GM21447 (cell line): Measurements from ENCODE around the gene ETNK2.

Source experiments
- ATAC-seq: cut with Tn5 transposase; IDR thresholded peaks from one replicate; pipeline ENCODE4 v1.9.1; 2021; ENCODE audit not compliant: unreplicated experiment

Gene ETNK2

DNA sequence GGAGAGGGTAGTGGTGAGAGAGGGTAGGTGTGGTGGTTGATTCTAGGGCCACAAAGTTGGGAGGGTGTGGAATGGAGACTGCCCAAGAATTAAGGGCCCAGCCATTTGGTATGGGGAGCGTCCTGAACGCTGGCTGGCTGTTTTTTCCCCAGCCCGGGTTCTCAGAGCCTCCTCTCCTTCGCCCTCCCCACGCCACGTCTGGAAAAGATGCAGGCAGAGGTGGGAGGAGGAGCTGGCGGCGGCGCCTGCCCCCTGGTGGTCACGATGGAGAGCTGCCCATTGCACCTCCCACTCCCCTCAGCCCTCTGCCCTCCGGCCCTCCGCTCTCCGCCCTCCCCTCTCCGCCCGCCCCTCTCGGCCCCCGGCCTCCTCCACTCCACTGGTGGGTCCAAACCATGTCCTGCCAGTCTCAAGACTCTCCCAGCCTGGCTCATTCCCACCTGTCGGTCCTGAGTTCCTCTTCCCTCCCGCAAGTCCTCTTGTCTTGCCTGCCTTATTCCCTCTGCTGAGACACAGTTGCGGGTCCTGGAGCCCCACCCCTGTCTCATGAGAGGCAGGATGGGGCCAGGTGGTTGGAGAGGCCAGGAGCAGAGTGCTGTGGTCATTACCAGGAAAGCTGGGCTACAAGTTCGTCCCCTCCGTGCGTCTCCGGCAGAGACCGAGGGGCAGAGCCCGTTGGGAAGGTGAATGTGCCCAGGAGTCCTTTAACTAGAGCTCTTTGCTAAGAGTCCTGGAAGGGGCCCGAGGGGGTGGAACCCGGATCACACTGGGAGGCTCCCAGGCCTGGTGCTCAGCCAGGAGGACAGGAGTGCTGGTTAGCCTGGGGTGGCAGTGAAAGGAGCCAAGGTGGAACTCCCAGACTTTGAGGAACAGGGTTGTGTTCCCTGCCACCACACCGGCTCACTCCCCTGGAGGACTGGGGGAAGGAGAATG is 22.6 kb downstream of the ETNK2 start:
- no peak for ATAC-seq

DNA sequence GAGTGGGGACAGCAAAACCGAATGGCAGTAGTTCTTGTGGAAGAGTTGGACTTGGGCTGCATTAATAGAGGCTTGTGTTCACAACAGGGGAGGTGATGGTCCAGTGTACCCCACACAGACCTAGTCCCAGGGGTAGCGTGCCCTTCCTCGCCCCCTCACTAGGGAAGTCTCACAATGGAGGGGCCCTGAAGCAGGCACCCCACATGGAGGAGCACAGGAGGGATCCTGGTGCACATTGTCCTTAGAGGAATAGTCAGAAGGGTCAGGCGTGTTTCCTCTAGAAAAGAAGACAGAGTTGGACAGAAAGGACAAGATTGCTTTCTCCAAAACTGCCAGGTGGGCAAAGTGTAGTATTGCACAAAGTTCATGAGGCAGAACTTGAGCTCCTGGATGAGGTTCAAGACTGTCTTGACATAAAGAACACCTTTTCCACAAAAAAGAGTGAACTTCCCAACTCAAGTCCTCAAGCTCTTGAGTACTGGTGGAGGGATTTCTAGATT is 23.3 kb downstream of the ETNK2 start:
- ATAC-seq, result no peak

DNA sequence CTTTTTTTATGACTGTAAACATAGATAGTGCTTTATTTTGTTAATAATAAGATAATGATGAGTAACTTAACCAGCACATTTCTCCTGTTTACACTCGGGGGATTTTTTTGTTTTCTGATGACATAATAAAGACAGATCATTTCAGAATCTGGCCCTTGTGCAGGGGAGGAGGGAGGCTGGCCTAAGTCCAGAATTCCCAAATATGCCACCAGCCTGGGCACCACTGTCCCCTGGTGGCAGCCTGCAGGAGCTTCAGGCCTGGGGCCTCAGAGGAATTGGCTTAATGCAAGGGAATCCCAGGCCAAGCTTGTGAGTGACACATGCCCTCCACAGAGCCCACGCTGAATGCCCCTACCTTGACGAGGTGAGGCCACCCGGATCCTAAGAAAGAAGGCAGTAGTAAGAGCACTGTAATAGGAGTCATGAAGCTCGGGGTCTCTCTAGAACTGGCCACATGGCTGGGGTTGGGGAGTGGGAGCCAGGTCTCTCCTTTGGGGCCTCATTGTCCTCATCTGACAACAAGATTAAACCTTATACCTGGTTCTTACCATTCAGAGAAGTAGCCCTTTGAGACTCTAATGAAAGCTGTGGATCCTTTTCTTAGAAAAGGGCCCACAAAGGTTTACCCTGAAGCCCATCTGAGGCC is 24.1 kb downstream of the ETNK2 start:
- no peak for ATAC-seq

DNA sequence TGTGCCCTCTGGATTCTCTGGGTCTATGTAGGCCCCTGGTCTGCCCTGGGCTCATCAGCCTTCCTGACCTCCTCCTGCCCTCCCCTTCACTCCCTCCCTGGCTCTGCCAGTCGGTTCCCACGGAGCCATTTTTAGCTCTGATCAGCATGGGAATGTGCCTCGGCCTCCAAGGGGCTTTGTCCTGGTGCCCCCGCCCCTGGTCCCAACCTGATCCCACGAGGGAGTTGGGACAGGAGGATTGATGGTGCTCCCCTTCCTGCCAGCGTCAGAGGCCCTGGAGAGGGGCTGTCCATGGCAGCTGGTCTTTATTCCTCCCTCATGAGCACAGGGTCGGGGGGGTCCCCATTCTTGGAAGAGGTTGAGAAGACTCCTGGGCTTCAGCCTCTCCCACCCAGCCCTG is 24.9 kb downstream of the ETNK2 start:
- no peak for ATAC-seq

DNA sequence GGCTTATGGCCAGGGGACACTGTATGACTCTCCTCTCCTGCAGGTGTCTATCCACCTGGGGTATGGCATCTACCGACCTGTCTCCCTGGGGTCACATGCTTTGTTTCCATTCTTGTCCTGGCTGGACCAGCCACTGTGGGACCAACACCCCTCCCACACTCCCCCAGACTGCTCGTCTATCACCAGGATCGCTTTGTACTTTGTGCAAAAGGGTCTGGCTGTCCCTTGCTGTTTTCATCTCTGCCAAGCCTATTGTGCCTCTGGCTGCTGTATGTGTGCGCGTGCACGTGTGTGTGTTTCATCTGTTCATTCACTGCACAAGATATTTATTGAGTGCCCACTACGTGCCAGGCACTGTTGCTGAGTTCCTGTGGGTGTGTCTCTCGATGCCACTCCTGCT is 25.5 kb downstream of the ETNK2 start:
- ATAC-seq, result no peak

DNA sequence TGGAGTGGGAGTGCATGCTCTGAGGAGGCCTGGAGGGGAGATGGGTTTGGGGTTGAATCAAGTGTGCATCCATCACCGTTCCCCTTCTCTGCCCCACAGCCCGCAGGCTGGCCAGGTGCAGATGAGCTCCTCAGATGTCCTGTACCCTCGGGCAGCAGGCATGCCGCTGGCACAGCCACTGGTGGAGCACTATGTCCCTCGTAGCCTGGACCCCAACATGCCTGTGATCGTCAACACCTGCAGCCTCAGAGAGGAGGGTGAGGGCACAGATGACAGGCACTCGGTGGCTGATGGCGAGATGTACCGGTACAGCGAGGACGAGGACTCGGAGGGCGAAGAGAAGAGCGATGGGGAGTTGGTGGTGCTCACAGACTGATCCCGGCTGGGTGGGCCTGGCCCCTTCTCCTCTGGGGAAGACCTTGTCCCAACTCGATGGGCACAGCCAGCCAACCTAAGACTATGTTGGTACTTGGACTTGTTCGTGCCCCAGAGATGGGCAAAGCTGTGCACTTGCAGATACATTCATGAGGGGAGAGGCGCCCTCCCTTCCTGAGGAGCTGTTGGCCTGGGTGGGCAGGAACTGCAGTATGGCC is 26.0 kb downstream of the ETNK2 start:
- ATAC-seq, result no peak

DNA sequence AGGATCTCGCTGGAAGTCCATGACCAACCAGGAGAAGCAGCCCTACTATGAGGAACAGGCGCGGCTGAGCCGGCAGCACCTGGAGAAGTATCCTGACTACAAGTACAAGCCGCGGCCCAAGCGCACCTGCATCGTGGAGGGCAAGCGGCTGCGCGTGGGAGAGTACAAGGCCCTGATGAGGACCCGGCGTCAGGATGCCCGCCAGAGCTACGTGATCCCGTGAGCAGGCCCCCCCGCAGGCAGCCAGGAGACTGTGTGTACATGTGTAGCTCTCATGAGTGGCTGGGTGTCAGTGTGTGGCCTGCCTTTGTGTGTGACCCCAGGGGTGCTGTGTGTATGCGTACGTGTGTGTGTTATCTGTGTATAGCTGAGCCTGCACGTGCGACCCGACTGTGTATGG is 27.2 kb downstream of the ETNK2 start:
- ATAC-seq, result no peak

DNA sequence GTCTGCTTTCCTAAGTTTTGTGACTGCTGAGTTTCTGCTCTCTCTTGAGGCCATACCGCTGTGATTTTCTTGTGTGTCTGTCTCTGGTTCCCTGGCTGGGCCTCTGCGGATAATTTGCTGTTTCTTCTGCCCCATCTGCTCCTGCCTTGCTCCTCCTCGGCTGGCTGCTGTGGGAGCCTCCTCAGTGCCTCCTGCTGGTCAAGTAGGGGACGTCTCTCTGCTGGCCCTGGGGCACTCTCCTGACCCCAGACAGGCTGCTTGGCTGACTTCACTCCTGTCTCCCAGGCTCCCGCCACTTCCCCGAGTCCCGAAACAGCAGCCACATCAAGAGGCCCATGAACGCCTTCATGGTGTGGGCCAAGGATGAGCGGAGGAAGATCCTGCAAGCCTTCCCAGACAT is 28.5 kb downstream of the ETNK2 start:
- no peak for ATAC-seq

DNA sequence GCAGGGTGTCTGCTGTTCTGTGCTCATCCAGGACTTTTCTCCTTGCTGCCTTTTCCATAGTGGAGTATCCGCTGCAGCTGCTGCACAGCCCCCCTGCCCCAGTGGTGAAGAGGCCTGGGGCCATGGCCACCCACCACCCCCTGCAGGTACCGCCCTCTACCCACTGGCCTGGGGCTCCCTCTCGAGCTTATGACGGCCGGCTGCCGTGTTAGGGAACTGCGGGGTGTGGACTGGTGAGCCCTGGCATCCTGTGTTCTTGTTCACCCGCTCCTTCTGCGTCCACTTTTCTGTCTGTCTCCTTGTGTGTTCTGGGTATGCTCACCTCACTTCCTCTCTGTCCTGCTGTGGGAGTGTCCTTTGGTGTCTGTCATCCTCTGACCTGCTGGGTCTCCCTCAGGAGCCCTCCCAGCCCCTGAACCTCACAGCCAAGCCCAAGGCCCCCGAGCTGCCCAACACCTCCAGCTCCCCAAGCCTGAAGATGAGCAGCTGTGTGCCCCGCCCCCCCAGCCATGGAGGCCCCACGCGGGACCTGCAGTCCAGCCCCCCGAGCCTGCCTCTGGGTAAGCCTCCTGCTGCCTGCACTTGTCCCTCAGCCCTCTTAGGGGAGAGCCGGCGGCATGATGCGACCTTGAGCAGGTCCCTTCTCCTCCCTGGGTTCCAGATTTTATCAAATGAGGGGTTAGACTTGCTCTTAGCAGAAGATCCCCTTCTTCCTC is 29.8 kb downstream of the ETNK2 start:
- no peak for ATAC-seq

DNA sequence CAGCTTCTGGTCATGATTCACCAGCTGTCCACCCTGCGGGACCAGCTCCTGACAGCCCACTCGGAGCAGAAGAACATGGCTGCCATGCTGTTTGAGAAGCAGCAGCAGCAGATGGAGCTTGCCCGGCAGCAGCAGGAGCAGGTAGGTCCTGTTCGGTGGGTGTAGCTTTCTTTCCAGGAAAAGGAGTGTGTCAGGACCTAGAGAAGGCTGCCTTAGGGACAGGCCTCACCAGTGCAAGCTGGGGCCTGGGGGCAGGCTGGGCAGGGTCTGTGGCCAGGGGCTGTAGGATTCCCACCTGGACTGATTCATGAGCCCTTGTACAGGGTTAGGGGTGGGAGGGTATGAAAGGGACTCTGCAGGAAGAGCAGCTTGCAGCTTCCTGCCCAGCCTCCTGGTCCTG is 35.3 kb downstream of the ETNK2 start:
- no peak for ATAC-seq

DNA sequence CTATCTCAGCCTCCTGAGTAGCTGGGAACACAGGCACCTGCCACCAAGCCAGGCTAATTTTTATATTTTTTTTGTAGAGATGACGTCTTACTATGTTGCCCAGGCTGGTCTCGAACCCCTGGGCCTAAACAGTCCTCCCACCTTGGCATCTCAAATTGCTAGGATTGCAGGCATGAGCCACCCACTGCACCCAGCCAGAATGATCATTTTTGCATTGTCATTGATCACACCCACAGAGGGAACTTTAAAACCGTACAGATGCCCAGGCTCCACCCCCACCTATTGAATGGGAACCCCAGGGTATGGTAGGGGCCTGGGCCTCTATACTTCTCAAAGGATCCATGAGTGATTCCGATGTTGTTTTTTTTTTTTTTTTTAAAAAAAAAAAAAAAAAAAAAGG is 36.7 kb downstream of the ETNK2 start:
- no peak for ATAC-seq

DNA sequence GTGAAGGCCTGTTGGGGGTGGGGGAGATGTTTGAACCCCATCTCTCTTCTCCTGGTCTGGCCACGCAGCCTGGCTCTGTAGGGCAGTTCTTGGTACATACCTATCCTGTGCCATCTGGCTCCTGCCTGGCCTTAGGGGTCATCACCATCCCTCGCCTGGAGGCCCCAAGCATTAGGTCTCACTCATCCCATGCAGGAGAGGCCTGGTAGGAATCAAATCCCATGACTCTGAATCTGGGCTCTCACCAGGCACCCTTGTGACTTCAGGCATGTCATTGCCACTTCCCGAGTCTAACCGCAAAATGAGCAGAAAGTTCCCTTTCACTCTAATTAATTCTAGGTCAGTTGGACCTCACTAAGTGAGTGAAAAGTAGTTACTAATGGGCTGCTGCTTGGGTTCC is 37.2 kb downstream of the ETNK2 start:
- no peak for ATAC-seq

DNA sequence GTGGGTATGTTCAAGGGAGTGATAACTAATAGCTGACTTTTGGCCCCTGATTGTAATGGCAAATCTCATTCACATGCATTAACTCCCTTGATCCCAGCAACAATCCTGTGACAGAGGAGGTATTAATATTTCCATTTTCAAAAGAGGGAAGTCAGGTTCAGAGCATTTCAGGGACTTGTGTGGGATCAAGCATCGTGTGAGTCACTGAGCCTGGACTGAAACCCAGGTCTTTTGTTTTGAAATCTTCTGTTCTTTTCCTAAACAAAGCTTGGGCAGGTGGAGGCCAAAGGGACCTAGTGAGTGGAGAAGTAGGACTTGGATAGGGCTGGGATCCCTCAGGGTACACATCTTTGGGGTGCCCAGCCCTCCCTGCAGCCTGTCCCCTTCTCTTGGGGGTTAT is 37.9 kb downstream of the ETNK2 start:
- no peak for ATAC-seq

DNA sequence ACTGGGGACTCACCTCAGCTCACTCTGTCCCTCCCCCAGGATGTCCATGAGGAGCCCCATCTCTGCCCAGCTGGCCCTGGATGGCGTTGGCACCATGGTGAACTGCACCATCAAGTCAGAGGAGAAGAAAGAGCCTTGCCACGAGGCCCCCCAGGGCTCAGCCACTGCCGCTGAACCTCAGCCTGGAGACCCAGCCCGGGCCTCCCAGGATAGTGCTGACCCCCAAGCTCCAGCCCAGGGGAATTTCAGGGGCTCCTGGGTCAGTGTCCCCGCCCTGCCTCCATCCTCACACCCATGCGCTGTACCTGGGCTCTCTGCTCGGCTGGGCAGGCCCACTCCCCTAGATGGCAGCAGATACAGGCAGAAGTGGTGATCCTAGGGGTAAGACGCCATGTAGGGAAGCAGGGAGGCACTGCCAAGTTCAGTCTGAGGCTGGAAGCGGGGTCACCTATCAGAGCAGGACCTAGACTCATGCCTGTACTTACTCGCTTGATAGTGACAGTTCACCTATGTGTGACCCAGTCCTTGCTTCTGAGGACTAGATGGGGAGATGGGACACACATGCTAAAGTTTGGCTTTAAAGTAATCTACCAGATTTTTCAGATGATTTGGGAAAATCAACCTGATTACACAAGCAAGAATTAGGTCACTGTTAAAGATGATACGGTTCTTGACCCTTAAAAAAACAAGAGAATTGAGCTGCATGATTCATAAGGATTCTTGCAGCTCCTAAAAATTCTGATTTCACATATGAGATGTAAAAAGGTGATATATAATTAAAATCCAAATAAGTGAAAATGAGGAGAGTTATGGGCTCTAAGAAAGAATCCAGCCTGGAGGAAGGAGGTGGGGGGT is 38.7 kb downstream of the ETNK2 start:
- no peak for ATAC-seq

DNA sequence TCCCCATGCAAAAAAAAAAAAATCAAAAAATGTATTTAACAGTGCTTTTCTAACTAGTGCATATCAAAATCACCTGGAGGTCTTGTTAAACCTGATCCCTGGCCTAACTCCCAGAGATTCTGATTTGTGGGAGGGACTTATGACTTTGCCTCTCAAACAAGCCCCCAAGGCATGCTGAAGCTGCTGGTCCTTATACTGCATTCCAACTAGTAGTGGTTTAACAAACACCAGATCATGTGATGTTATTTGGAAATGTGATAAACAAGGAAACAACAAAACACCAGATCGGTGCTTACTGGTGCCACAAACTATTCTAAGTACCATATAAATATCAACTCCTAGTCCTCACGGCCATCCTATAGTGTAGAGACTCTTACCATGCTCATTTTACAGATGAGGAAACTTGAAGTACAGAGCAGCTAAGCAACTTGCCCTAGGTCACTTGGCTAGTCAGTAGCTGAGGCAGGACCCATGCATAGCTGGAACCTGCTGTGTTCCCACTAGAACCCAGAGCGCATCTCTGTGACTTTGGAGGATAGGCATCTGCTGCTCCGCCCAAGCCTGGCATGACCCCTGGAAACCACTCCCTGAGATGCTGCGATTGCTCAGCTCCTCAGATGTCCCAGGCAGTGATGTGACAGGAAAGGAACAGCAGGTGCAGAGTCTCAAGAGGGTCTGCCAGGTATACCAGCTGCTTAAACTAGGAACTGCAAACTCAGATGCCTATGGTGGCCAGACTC is 40.8 kb downstream of the ETNK2 start:
- no peak for ATAC-seq

DNA sequence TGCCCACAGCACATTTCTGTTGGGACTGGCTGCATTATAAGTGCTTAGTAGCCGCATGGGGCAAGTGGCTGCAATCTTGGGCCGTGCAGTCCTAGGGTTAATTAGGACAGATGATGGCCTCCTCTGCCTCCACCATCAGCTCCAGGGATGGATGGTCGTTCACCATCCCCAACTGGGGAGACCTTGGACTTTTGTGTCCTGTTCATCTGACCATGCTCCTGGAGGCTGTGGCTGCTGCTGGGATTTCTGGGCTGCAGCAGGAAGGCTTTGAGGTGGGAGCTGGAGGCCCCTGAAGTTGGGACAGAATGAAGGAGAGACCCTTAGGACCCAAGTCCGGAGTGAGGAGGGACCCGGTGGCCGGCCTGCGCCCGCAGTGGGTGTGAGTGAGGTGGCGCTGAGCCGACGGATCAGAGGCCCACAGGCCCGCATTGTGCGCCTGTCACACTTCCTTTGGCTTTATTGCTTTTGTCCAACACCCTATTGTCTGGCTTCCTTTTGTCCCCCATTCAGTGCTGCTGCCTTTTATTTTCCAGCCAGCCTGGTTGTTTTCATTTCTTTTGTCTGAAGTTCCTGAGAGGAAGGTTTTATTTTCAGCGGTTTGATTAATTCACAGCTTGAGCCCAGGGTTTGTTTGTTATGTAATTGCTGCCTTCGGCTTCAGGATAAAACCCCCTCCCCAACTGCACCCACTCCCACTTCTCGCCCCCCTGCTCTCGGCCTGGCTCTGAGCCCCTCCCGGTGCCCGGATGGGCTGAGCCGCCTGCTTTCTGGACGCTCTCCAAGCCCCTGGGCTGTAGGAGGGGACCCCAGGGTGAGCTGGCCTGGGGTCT is 43.3 kb downstream of the ETNK2 start:
- ATAC-seq, result no peak

DNA sequence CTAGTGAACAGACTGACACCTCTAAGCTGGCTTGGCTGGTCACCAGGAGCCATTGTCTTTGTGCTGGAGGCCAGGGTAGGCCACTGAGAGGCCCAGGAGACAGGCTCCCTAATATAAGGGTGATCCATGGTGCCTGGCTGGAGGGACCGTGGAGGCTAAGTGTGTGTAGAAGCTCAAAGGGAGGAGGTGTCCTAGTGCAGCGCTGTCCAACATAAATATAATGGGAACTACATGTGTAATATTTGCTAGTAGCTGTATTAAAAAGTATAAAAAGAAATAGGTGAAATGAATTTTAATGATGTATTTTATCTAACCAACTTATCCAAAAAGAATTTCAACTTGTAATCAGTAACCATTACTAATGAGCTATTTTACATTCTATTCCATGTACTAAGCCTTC is 44.0 kb downstream of the ETNK2 start:
- ATAC-seq, result no peak

DNA sequence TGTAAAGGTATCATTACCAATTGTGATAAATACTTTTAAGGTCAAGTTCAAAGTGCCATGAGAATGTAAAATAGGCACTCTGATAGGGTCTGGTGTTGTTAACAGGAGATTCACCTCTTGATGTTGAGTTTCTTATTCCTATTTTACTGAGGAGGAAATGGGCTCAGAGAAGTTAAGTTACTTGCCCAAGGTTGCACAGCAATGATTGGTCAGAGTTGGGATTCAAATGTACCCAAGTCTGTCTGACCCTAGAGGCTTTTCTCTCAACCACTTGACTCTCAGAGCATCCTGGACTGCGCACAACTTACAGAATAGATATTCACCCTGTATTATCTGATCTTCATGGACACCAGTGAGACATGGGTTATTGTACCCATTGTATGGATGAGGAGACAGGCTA is 45.0 kb downstream of the ETNK2 start:
- ATAC-seq, result no peak

DNA sequence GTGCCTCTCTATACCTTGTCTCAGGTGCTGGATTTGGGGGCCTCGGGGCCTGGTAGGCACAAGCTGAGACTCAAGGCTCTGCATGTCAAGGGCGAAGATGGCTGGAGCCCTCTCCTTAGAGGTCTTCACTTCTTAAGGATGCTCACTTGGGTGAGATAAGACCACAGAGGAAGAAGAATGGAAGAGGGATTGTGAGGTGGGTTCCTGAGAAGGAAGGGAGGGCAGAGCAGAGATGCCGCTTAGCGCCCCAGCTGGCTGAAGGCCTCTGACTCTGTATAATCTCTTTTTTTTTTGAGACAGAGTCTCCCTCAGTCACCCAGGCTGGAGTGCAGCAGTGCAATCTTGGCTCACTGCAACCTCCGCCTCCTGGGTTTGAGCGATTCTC is 46.7 kb downstream of the ETNK2 start:
- ATAC-seq, result no peak
